Transverse colon (tissue), 3 donors: ENCODE data around the gene HNF1A.
"Not testable (repeated sequence)": the region's sequence is repeated elsewhere in the genome, so short reads cannot be mapped to it uniquely, and the experiment has no call there.

Experiments used
- POLR2A ChIP-seq: fragments of 450-650 bp; IDR thresholded peaks from one replicate; pipeline ENCODE4 v1.6.1; 2016; ENCODE audit warnings: antibody characterized with exemption, mild to moderate bottlenecking, moderate library complexity
- TF ChIP-seq, protein P1 (sequence below), 5 experiments: fragments of 200-600 bp in 3 of 5; fragments of 450-650 bp in 2 of 5; sonication (generic) in 3 of 5; IDR thresholded peaks; 1 replicate in 2 of 5; 2 replicates in 3 of 5; pipeline ENCODE4 v1.5.1; 2016 to 2017; ENCODE audit warnings: antibody characterized with exemption in 5 of 5, inconsistent platforms in 3 of 5, mild to moderate bottlenecking in 2 of 5, moderate library complexity in 1 of 5

DNA sequence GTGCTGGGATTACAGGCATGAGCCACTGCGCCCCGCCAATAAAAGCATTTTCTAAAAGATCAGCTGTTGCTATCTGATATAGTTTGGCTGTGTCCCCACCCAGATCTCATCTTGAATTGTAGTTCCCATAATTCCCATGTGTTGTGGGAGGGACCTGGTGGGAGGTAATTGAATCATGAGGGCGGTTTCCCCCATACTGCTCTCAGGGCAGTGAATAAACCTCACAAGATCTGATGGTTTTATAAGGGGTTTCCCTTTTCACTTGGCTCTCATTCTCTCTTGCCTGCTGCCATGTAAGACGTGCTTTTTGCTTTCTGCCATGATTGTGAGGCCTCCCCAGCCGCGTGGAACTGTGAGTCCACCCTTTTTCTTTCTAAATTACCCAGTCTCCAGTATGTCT lies 32.8 kb upstream of the HNF1A start:
- TF ChIP-seq, protein P1, sequence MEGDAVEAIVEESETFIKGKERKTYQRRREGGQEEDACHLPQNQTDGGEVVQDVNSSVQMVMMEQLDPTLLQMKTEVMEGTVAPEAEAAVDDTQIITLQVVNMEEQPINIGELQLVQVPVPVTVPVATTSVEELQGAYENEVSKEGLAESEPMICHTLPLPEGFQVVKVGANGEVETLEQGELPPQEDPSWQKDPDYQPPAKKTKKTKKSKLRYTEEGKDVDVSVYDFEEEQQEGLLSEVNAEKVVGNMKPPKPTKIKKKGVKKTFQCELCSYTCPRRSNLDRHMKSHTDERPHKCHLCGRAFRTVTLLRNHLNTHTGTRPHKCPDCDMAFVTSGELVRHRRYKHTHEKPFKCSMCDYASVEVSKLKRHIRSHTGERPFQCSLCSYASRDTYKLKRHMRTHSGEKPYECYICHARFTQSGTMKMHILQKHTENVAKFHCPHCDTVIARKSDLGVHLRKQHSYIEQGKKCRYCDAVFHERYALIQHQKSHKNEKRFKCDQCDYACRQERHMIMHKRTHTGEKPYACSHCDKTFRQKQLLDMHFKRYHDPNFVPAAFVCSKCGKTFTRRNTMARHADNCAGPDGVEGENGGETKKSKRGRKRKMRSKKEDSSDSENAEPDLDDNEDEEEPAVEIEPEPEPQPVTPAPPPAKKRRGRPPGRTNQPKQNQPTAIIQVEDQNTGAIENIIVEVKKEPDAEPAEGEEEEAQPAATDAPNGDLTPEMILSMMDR (IDR thresholded peaks at IDR 0.05) = not testable (repeated sequence)
- TF ChIP-seq POLR2A = not testable (repeated sequence)
